Parathyroid adenoma (tissue), 2 donors: Measurements from ENCODE around the gene UPF1.
A peak's percentile ranks its signal among the peaks of the same experiment; 100 is the strongest.

Source experiments
- H2AFZ ChIP-seq: fragments of 300-600 bp; sonication (generic); one replicate; pipeline ENCODE4 v1.7.0; 2017; ENCODE audit warnings: antibody characterized with exemption, mild to moderate bottlenecking
- H3K27ac ChIP-seq: fragments of 300-600 bp; sonication (generic); one replicate; pipeline ENCODE4 v1.7.0; 2017
- H3K27me3 ChIP-seq: fragments of 300-600 bp; sonication (generic); one replicate; pipeline ENCODE4 v1.7.0; 2017; ENCODE audit warnings: low read length; ENCODE audit not compliant: control insufficient read depth, insufficient read depth
- H3K36me3 ChIP-seq: fragments of 300-600 bp; sonication (generic); one replicate; pipeline ENCODE4 v1.7.0; 2017; ENCODE audit warnings: low read length; ENCODE audit not compliant: control insufficient read depth, insufficient read depth
- H3K4me1 ChIP-seq: fragments of 300-600 bp; sonication (generic); one replicate; pipeline ENCODE4 v1.7.0; 2017; ENCODE audit warnings: control low read depth
- H3K4me2 ChIP-seq: fragments of 300-600 bp; sonication (generic); one replicate; pipeline ENCODE4 v1.7.0; 2017; ENCODE audit warnings: low read length
- H3K4me3 ChIP-seq: fragments of 300-600 bp; sonication (generic); one replicate; pipeline ENCODE4 v1.7.0; 2017; ENCODE audit warnings: low read depth, low read length
- H3K79me2 ChIP-seq: fragments of 300-600 bp; sonication (generic); one replicate; pipeline ENCODE4 v1.7.0; 2017; ENCODE audit warnings: control low read depth
- H3K9ac ChIP-seq: fragments of 300-600 bp; sonication (generic); one replicate; pipeline ENCODE4 v1.7.0; 2017; ENCODE audit warnings: mild to moderate bottlenecking
- H3K9me3 ChIP-seq: fragments of 300-600 bp; sonication (generic); one replicate; pipeline ENCODE4 v1.7.0; 2017; ENCODE audit warnings: low read length; ENCODE audit not compliant: control insufficient read depth
- TF ChIP-seq, protein P1 (sequence below): fragments of 300-600 bp; sonication (generic); IDR thresholded peaks from one replicate; pipeline ENCODE4 v1.7.0; 2017; ENCODE audit warnings: antibody characterized with exemption, mild to moderate bottlenecking
- donor health status: primary hyperparathyroidism.

The UPF1 gene

DNA sequence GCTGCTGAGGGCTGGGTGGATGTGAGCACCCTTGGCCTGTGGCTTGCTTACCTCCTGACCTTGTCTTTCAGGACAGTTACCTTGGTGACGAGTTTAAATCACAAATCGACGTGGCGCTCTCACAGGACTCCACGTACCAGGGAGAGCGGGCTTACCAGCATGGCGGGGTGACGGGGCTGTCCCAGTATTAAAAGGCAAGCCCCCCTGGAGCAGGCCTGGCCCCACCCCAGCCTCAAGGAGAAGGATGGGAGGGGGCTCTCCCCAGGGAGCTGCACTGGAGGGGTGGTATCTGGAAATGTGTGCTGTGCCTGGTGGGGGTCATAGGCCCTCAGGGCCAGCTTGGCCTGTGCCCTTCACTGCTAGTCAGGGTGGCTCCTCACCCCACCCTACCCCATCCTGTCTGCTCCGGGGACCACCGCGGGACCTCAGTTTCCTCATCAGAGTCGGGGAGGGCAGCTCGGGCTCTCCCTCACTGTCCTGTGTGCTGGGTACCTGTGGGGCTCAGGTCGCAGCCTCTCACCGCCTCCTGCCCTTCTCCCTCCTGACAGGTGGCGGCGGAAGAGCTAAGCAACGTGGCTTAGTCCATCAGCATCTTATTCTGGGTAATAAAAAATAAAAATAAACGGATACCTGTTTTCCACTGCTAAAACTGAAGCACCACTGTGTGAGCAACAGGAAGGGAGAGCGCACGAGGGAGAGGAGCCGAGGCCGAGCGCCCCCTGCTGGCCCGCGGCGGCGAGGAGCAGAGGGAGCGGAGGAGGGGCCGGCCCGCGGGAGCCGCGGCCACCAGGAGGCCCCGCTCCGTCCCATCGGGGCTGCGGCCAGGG, 34.4 kb downstream of the UPF1 start:
- Histone ChIP-seq H3K27me3 (no peaks in the 10 kb centered on the region), H3K4me1 (no peaks in the 10 kb centered on the region), H3K79me2 (peaks cover 25% of the 10 kb centered on the region), H3K4me2 (no peak overlapping the region), H3K4me3 (no peak overlapping the region), H3K36me3 (no peaks in the 10 kb centered on the region), H3K27ac (no peak overlapping the region), H3K9me3 (no peaks in the 10 kb centered on the region), H3K9ac (no peak overlapping the region), H2AFZ (no peak overlapping the region)
- TF ChIP-seq, protein P1, sequence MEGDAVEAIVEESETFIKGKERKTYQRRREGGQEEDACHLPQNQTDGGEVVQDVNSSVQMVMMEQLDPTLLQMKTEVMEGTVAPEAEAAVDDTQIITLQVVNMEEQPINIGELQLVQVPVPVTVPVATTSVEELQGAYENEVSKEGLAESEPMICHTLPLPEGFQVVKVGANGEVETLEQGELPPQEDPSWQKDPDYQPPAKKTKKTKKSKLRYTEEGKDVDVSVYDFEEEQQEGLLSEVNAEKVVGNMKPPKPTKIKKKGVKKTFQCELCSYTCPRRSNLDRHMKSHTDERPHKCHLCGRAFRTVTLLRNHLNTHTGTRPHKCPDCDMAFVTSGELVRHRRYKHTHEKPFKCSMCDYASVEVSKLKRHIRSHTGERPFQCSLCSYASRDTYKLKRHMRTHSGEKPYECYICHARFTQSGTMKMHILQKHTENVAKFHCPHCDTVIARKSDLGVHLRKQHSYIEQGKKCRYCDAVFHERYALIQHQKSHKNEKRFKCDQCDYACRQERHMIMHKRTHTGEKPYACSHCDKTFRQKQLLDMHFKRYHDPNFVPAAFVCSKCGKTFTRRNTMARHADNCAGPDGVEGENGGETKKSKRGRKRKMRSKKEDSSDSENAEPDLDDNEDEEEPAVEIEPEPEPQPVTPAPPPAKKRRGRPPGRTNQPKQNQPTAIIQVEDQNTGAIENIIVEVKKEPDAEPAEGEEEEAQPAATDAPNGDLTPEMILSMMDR, result peak; percentile 94

DNA sequence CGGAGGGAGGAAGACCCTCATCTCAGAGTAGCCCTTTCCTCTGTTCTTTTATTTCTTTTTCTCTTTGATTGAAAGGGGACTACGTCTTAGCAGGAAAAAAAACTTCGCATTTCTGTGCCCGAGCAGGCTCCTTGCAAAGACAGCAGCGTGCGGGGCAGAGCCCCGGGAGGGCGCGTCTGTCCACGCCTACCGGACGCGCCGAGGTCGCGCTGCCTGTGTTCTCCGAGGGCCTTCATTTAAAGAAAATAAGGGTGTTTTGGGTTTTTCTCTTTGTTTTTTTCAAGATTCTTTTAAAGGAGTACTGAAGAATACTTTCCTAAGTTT, 35.0 kb downstream of the UPF1 start:
- Histone ChIP-seq H3K4me3 (no peak overlapping the region), H2AFZ (no peak overlapping the region), H3K79me2 (peaks cover 19% of the 10 kb centered on the region), H3K27ac (no peak overlapping the region), H3K9ac (no peak overlapping the region), H3K36me3 (no peaks in the 10 kb centered on the region), H3K9me3 (no peaks in the 10 kb centered on the region), H3K4me1 (no peaks in the 10 kb centered on the region), H3K4me2 (no peak overlapping the region), H3K27me3 (no peaks in the 10 kb centered on the region)
- TF ChIP-seq, protein P1, result no peak

DNA sequence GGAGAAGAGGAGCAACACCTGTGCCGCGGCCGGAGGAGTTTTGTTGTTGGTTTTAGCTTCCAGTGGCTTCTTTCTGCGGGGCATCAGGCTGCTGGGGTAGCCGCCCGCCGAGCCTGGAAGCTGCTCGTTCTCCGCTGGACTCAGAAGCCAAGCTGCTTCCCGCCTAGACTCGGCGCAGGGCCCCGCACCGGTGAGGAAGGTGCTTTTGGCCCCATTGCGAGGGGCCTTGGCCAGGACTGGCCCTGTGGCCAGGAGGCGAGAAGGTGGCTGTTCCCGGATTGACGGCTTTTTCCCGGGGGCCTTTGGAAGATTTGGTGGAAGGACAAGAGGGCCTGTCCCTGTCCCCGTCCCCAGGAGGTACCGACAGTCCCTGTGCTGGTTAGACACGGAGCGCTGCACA, 35.4 kb downstream of the UPF1 start:
- no peak overlapping the region for H3K9ac ChIP-seq
- no peak overlapping the region for H3K4me2 ChIP-seq
- no peaks in the 10 kb centered on the region for H3K36me3 ChIP-seq
- no peaks in the 10 kb centered on the region for H3K9me3 ChIP-seq
- peaks cover 15% of the 10 kb centered on the region for H3K79me2 ChIP-seq
- TF ChIP-seq, protein P1, result no peak
- no peak overlapping the region for H2AFZ ChIP-seq
- H3K27me3 ChIP-seq, result no peaks in the 10 kb centered on the region
- H3K4me3 ChIP-seq, result no peak overlapping the region
- no peak overlapping the region for H3K27ac ChIP-seq
- H3K4me1 ChIP-seq, result no peaks in the 10 kb centered on the region

DNA sequence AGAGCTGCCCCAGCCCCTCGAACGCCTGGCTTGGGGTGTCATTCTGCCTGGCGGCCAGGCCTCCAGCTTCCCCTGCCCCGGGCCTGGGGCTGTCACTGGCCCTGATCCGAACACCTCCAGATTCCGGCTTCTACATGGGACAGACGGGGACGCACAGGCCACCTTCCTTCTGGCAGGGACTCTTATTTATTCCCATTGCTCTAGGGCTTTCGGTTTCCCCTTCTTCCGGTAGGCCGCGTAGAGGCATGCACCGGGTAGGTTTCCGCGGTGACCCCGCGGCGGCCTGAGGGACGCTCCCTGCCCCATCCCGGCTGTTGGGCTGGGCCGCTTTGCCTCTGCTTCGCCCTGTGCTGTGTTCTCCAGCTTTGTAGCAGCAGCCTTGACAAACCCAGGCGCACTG, 36.0 kb downstream of the UPF1 start:
- no peak overlapping the region for H3K4me2 ChIP-seq
- TF ChIP-seq, protein P1, result no peak
- no peak overlapping the region for H2AFZ ChIP-seq
- no peak overlapping the region for H3K27ac ChIP-seq
- no peaks in the 10 kb centered on the region for H3K27me3 ChIP-seq
- no peak overlapping the region for H3K4me3 ChIP-seq
- H3K4me1 ChIP-seq, result no peaks in the 10 kb centered on the region
- no peaks in the 10 kb centered on the region for H3K36me3 ChIP-seq
- peaks cover 10% of the 10 kb centered on the region for H3K79me2 ChIP-seq
- H3K9ac ChIP-seq, result no peak overlapping the region
- no peaks in the 10 kb centered on the region for H3K9me3 ChIP-seq
